PC-9 (cell line): Measurements from ENCODE around the gene ELAC1.

Experiments used
- EZH2 ChIP-seq: fragments of 200-600 bp; sonication (generic); IDR thresholded peaks from 2 replicates; pipeline ENCODE4 v1.8.0; 2017; ENCODE audit warnings: antibody characterized with exemption, low read depth
- TF ChIP-seq, protein P1 (sequence below): fragments of 200-600 bp; sonication (generic); conservative IDR thresholded peaks from 2 replicates; pipeline ENCODE4 v1.6.1; 2017; ENCODE audit warnings: mixed run types, antibody characterized with exemption, mild to moderate bottlenecking, moderate library complexity

- TF ChIP-seq, protein P1, sequence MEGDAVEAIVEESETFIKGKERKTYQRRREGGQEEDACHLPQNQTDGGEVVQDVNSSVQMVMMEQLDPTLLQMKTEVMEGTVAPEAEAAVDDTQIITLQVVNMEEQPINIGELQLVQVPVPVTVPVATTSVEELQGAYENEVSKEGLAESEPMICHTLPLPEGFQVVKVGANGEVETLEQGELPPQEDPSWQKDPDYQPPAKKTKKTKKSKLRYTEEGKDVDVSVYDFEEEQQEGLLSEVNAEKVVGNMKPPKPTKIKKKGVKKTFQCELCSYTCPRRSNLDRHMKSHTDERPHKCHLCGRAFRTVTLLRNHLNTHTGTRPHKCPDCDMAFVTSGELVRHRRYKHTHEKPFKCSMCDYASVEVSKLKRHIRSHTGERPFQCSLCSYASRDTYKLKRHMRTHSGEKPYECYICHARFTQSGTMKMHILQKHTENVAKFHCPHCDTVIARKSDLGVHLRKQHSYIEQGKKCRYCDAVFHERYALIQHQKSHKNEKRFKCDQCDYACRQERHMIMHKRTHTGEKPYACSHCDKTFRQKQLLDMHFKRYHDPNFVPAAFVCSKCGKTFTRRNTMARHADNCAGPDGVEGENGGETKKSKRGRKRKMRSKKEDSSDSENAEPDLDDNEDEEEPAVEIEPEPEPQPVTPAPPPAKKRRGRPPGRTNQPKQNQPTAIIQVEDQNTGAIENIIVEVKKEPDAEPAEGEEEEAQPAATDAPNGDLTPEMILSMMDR, result no peak
- no peak for TF ChIP-seq EZH2
These were observed 21.9 kb downstream of the ELAC1 start for GRCh38 chr18:50989711-50990110.
